COLO829 (cell line): ENCODE results near the gene SP8.
A peak's percentile ranks its signal among the peaks of the same experiment; 100 is the strongest.

ENCODE experiments used
- DNase-seq: peaks from one replicate; pipeline ENCODE4 v3.0.0; 2012; ENCODE audit warnings: low spot score

Gene SP8

GRCh38 chr7:20794676-20795075 lies 8.0 kb upstream of the SP8 start:
- no peak for DNase-seq

- DNase-seq: no peak
These were observed 7.2 kb upstream of the SP8 start for GRCh38 chr7:20793694-20794394.

- DNase-seq: no peak
These were observed 6.6 kb upstream of the SP8 start for GRCh38 chr7:20793248-20793647.

GRCh38 chr7:20791538-20792434 lies 5.1 kb upstream of the SP8 start:
- DNase-seq: no peak

GRCh38 chr7:20790375-20790774 lies 3.7 kb upstream of the SP8 start:
- DNase-seq: no peak

GRCh38 chr7:20788420-20788990 lies 1.8 kb upstream of the SP8 start:
- DNase-seq: no peak

GRCh38 chr7:20787660-20788419 lies 1.2 kb upstream of the SP8 start:
- DNase-seq: no peak

- no peak for DNase-seq
These were observed 286 bp downstream of the SP8 start for GRCh38 chr7:20786421-20786778.

- DNase-seq: no peak
These were observed 655 bp downstream of the SP8 start for GRCh38 chr7:20786049-20786412.

GRCh38 chr7:20785157-20786048 lies 1.3 kb downstream of the SP8 start:
- no peak for DNase-seq

GRCh38 chr7:20784388-20785156 lies 2.1 kb downstream of the SP8 start:
- no peak for DNase-seq

- no peak for DNase-seq
These were observed 2.8 kb downstream of the SP8 start for GRCh38 chr7:20783700-20784387.

GRCh38 chr7:20783125-20783699 lies 3.5 kb downstream of the SP8 start:
- no peak for DNase-seq

GRCh38 chr7:20779041-20779440 lies 7.6 kb downstream of the SP8 start:
- DNase-seq: no peak

GRCh38 chr7:20778063-20778721 lies 8.5 kb downstream of the SP8 start:
- DNase-seq: peak; percentile 39

- DNase-seq: no peak
These were observed 9.2 kb downstream of the SP8 start for GRCh38 chr7:20777377-20778062.

GRCh38 chr7:20776942-20777341 lies 9.7 kb downstream of the SP8 start:
- DNase-seq: no peak

- no peak for DNase-seq
These were observed 10.3 kb downstream of the SP8 start for GRCh38 chr7:20776214-20776911.
